Activated CD8-positive, alpha-beta memory T cell treated with anti-CD3 and anti-CD28 coated beads, Interleukin-2, amount 50 U/mL, for 24 hours (primary cell): Measurements from ENCODE around the gene TUT4.

Source experiments
- DNase-seq: peaks from one replicate; pipeline ENCODE4 v3.0.0-alpha.2; 2020; ENCODE audit errors: extremely low read depth

Gene TUT4

GRCh38 chr1:52571783-52572182 is 18.9 kb upstream of the TUT4 start:
- no peak for DNase-seq

GRCh38 chr1:52569449-52570210 is 16.7 kb upstream of the TUT4 start:
- no peak for DNase-seq

- no peak for DNase-seq
Measured at GRCh38 chr1:52567943-52568342, 15.1 kb upstream of the TUT4 start.

GRCh38 chr1:52562766-52563165 is 9.9 kb upstream of the TUT4 start:
- DNase-seq = no peak

- DNase-seq = no peak
Measured at GRCh38 chr1:52559875-52560274, 7.0 kb upstream of the TUT4 start.

GRCh38 chr1:52558941-52559340 is 6.0 kb upstream of the TUT4 start:
- DNase-seq = no peak

- no peak for DNase-seq
Measured at GRCh38 chr1:52556641-52557360, 3.9 kb upstream of the TUT4 start.

GRCh38 chr1:52554756-52555155 is 1.9 kb upstream of the TUT4 start:
- no peak for DNase-seq

GRCh38 chr1:52554267-52554640 is 1.4 kb upstream of the TUT4 start:
- no peak for DNase-seq

GRCh38 chr1:52553362-52554266 is 722 bp upstream of the TUT4 start:
- DNase-seq = peak; percentile 69

- DNase-seq = peak; percentile 29
Measured at GRCh38 chr1:52552236-52552504, 722 bp downstream of the TUT4 start.

- DNase-seq = no peak
Measured at GRCh38 chr1:52551507-52552235, 1.2 kb downstream of the TUT4 start.

GRCh38 chr1:52550447-52550846 is 2.4 kb downstream of the TUT4 start:
- no peak for DNase-seq

- no peak for DNase-seq
Measured at GRCh38 chr1:52549267-52549666, 3.6 kb downstream of the TUT4 start.

GRCh38 chr1:52546852-52547251 is 6.0 kb downstream of the TUT4 start:
- no peak for DNase-seq

GRCh38 chr1:52544665-52545525 is 8.0 kb downstream of the TUT4 start:
- no peak for DNase-seq

GRCh38 chr1:52542085-52542688 is 10.7 kb downstream of the TUT4 start:
- no peak for DNase-seq

- no peak for DNase-seq
Measured at GRCh38 chr1:52534928-52535764, 17.7 kb downstream of the TUT4 start.

- no peak for DNase-seq
Measured at GRCh38 chr1:52533713-52534112, 19.2 kb downstream of the TUT4 start.
